UCSD-AML1 (cell line): ENCODE results near the gene LRMDA.

Source experiments
- DNase-seq: peaks from one replicate; lab custom pipeline; 2025; ENCODE audit not compliant: unreplicated experiment; lab: John Stamatoyannopoulos, UW

LRMDA gene

DNA sequence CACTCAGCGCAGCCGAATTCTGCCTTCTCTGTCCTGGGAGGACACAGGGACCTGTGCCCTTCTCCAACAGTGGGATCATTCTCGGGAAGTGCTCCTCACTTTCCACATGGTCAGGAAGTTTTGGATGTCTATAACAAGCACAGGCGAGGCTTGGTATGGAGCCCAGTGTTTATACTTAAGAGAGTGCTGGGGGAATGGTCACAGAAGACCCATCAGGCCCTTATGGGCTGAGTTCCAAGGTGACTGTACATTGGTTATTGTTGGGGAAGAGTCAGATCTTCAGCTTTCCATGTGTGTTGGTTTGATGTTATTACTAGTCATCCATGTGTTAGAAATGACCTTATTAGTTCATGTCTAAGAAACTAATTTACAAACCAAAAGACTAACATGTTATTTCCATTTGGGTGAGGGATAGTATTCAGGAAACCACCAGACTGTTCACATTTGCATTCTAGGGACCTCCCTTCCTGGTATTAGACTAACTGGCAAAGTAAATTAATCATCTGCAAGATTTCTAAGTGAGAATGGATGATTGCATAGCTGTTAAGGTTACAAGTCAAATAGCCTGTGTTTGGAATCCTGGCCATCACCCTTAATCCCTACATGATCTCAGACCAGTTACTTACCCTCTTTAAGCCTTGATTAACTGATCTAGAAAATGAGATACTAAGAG lies 834.2 kb downstream of the LRMDA start:
- DNase-seq = no peak

- no peak for DNase-seq
Observed at GRCh38 chr10:76268530-76268929, 837.1 kb downstream of the LRMDA start.

DNA sequence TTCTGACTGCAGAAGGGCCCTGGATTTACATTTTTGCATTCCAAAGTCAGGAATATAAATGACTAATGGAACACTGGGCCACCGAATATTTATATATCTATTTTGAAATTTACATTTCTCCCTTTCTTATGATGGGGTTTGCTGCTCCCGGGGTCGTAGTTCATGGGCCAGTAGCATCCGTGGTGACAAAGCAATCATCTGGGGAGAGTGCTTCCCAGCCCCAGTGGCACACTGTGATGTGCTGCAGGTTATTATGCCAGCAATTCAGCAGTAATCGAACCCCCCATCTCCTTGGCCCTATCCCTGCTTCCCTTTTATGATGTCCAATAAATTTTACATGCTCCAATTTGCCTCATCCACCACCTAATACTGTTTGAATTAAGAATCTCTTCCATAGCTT lies 837.5 kb downstream of the LRMDA start:
- DNase-seq = no peak

- DNase-seq = no peak
Observed at GRCh38 chr10:76270464-76270863, 839.0 kb downstream of the LRMDA start.

GRCh38 chr10:76274933-76275332 lies 843.5 kb downstream of the LRMDA start:
- DNase-seq = no peak

DNA sequence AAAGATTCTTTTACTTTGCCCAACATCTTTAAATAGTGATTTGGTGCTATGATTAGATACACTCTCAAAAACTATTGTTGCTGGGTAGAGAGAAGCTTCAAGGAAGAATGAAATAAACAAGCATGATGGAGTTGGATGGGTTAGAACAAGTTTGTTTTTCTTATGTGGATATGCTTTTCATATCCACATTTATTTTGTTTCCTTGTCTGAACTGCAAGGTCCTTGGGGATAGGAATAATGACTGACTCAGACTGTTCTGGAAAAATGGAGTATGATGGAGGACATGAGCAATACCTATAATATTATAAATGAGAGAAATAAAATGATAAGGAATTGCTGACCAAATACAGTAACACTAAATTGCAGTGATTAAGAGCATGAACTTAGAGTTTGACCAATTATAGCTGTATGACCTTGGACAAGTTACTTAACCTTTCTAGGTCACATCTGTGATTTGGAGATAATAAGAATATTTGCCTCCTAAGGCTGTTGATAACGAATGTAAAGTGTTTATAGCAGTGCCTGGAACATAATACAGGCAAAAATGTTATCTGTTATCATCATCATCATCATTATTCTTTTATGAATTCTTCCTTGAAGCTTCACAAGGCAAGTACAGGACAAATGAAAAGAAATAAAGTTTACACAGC lies 847.5 kb downstream of the LRMDA start:
- DNase-seq = no peak

DNA sequence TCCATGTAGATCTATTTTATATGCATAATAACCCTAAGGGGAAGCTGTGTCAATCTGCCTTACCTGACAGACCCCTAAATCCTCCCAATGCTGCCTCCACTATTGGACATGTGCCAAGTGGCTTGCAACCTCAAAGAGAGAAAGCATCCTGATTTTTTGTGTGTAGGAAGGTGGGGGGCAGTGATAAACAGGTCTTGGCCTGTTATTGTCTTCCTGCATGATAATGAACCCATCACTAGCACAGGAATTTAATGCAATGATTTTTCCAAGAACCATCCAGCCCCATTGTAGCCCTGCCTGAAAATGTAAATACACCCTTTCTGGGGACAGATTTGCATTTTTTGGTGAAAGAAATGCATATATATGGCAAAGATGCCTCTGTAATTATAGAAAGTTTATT lies 850.2 kb downstream of the LRMDA start:
- no peak for DNase-seq

DNA sequence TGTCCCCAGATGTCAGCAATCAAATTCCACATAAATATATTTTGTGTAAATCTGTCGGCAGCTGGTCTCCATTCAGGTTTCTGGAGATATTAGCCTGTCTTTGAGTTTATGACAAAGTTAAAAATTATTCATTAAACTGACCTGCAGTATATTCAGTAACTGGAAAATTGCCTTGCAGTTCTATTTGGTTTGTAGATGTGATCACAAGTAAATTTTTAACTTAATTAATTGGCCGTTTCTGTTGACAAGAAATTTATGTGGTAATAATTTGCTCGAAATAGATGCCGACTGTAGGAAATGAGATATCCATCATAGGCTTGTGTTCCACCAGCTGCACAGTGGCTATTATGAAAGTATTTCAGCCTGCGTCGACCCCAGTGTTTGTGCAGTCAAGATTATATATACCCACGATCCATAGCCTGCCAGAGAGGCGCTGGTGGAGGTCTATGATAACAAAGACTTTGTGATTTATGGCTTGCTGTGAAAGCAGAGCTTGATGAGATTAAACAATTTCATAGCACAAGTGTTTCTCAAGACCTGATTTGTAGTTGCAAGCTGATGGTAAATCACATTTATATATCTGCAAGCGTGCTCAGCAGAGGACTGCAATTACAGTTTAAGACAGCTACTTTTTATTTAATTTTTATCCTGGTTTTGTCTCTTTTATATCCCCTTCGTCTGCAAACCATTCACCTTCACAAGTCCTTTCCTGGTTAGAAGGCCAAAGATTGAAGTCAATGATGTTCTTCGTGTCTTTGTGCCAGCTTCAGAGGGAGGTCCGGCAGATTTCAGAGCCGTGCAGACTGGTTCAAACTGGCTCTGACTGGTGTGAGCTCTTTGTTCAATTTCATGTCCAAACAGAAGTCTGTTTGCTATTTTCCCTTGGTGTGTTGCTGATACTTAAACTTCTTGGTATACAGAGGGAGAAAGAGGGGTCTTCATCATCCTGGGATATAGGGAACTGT lies 850.9 kb downstream of the LRMDA start:
- peak; percentile 41 for DNase-seq

DNA sequence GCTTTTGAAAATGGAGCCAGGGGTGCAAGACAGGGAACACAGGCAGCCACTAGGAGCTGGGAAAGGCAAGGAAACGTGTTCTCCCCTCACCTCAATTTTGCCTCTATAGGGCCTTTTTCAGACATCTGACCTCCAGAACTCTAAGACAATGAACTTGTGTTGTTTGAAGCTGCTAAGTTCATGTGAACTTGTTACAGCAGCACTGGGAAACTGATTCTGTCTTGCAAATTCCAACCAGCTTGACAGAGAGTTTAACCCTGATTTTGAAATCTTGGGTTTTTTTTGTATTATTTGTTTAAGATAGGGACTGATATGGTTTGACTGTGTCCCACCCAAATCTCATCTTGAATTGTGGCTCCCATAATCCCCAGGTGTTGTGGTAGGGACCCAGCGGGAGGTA lies 852.9 kb downstream of the LRMDA start:
- DNase-seq = no peak

GRCh38 chr10:76285012-76285411 lies 853.6 kb downstream of the LRMDA start:
- DNase-seq = no peak

- DNase-seq = no peak
Observed at GRCh38 chr10:76285515-76285914, 854.1 kb downstream of the LRMDA start.

- no peak for DNase-seq
Observed at GRCh38 chr10:76286536-76286935, 855.1 kb downstream of the LRMDA start.

DNA sequence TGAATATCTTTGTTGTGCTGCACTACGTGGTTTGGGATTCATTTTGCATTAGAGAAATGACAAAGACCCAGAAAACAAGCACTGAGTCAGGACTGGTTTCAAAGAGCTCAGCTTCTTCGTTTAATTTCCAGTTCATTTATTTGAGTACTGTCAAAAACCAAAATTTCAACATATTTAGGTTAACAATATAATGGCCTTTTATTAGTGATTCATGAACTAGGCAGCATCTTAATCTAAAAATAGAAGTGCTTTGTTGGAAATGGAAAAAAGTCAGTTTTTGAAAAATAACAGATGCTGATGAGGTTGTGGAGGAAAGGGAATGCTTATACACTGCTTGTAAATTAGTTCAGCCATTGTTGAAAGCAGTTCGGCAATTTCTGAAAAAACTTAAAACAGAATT lies 856.4 kb downstream of the LRMDA start:
- no peak for DNase-seq

DNA sequence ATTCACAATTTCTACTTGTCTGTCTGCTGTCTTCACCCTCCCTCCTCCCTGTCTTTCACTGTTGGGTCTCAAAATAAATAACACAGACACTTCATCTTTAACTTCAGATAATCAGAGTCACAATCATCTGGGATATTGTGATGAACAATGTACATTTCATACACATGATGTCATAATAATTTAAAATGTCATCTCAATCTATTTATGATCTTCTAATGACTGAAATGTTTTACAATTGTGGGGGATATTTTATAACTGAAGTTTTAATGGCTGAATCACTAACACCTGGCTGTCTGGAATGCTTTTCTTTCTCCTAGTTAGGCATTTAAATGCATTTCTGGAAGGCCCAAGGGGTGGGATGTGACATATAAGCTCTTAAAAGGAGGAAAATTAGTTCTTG lies 859.8 kb downstream of the LRMDA start:
- no peak for DNase-seq

- no peak for DNase-seq
Observed at GRCh38 chr10:76291885-76292284, 860.5 kb downstream of the LRMDA start.

DNA sequence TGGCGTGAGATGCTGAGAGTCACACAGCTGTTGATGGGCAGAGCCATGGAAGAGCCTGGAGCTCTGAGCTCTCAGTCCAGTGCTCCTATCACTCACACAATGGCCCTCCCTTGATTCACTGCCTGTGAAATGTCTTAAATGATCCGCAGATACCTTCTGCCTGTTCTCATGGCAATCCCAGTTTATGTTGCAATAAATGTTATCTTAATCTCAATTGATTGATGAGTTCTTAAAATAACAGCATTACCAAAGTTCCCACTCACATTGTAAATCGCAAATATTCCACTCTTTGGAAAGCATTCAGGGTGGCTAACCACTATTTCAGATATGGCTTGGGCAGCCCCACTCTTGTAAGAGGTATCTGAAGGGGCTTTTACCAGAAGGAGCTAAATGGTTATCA lies 865.5 kb downstream of the LRMDA start:
- DNase-seq = no peak

DNA sequence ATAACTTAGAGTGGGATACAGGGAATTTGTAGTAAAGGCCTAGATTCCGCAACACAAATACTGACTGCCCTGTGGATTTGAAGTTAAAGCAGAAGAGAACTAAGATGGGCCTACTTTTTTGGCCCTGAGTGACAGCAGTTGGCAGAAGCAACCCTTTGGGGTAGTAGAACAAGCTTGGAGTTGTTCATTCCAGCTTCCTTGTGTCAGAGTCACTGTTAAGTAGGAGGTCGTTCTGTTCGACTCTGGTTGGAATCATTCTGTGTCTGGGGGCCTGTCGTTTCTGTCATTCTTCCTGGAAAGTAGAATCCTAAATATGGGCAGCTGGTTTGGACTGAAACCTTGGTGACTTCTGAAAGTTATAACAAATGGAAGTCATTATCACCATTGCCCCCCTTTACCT lies 865.9 kb downstream of the LRMDA start:
- DNase-seq = no peak

- DNase-seq = no peak
Observed at GRCh38 chr10:76297780-76298281, 866.4 kb downstream of the LRMDA start.

DNA sequence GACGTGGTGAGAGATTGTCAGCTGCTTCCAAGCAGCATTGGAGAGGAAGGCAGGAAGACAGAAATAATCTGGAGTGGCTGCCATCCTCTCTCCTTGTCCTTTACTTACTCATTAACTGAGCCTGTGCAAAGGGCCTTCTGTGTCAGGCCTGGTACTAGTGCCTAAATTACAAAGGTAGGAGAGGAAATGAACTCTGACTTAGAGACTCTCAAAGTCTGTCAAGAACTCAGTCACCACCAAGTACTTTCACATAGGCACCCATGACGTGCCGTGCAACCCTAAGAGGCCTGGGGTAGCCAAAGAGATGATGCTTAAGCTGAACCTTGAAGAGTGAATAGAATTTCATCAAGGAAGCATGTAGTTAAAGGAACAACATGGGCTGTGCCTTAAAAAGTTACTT lies 866.9 kb downstream of the LRMDA start:
- DNase-seq = no peak

- DNase-seq = no peak
Observed at GRCh38 chr10:76299501-76299900, 868.1 kb downstream of the LRMDA start.

DNA sequence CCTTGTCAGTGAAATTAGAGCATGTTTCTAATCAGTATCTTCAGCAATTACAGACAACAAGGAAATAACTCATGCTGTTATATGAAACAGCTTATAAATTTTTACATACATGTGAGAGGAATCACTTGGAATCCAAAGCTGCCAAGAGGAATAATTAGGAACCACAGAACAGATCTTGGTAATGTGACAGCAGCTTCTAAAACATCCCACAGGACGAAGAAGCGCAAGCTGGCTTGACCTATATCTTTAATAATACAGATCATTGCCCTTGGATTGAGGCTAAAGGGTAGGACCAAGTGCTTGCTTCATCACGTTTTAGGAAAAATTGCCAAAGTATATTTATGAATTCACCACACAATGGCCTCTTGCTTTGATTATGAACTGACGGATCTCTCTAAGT lies 869.8 kb downstream of the LRMDA start:
- DNase-seq = no peak

- no peak for DNase-seq
Observed at GRCh38 chr10:76301950-76302349, 870.5 kb downstream of the LRMDA start.
